Measurements from ENCODE around the gene GFAP.

Gene GFAP

DNA sequence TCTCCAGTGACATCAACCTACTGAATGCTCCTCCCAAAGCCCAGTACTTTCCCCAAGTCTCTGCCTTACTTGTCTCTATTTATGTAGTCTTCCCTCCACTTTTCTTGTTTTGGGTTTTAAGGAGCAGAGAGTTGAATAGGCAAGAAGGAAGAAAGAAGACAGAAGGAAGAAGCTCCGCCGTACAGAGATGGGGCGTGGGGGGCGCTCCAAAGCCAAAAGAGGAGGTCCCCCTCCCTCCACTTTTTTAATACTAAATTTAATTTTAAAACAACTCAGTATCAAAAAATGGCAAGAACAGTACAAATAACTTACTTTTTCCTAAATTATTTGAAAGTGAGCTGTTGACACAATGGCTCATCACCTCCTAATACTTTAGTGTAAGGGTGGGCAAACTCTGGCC lies 20.7 kb downstream of the GFAP start:
- POLR2A ChIA-PET, result interaction anchor here (1.3 to 1.7 kb wide), 2 partner anchors 10 to 14 kb away, joined by 3 to 8 read pairs; no protein-coding TSS in a partner anchor
- Histone ChIP-seq H3K27ac (ENCODE audit: extremely low read depth, low read depth, low read length) (no peak overlapping the region), H3K36me3 (ENCODE audit: control insufficient read depth in 2 of 2, insufficient read depth in 1 of 2, low read length in 2 of 2) (peaks cover 41 to 52% of the 10 kb centered on the region in 2 experiments), H3K4me3 (ENCODE audit: low read depth, low read length) (no peak overlapping the region), H3K9me3 (ENCODE audit: control insufficient read depth, insufficient read depth, low read depth, low read length) (no peaks in the 10 kb centered on the region), H3K4me1 (ENCODE audit: control insufficient read depth, insufficient read depth, low read length) (no peaks in the 10 kb centered on the region)
- TF ChIP-seq SETDB1 (IDR thresholded peaks at IDR 0.05; ENCODE audit: insufficient read length, low read length) (no peak), ZXDB (tag by site-specific recombination; IDR thresholded peaks at IDR 0.05) (no peak), WT1 (tag by site-specific recombination; IDR thresholded peaks at IDR 0.05) (no peak)
- TF ChIP-seq, protein P1, sequence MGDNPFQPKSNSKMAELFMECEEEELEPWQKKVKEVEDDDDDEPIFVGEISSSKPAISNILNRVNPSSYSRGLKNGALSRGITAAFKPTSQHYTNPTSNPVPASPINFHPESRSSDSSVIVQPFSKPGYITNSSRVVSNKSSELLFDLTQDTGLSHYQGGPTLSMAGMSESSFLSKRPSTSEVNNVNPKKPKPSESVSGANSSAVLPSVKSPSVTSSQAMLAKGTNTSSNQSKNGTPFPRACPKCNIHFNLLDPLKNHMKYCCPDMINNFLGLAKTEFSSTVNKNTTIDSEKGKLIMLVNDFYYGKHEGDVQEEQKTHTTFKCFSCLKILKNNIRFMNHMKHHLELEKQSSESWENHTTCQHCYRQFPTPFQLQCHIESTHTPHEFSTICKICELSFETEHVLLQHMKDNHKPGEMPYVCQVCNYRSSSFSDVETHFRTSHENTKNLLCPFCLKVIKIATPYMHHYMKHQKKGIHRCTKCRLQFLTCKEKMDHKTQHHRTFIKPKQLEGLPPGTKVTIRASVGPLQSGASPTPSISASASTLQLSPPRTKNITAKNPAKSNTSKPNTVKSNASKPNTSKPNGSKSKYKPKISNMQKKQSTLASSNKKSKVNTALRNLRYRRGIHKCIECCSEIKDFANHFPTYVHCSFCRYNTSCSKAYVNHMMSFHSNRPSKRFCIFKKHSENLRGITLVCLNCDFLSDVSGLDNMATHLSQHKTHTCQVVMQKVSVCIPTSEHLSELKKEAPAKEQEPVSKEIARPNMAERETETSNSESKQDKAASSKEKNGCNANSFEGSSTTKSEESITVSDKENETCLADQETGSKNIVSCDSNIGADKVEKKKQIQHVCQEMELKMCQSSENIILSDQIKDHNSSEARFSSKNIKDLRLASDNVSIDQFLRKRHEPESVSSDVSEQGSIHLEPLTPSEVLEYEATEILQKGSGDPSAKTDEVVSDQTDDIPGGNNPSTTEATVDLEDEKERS (tag by site-specific recombination; IDR thresholded peaks at IDR 0.05), result no peak
- TF ChIP-seq, protein P2, sequence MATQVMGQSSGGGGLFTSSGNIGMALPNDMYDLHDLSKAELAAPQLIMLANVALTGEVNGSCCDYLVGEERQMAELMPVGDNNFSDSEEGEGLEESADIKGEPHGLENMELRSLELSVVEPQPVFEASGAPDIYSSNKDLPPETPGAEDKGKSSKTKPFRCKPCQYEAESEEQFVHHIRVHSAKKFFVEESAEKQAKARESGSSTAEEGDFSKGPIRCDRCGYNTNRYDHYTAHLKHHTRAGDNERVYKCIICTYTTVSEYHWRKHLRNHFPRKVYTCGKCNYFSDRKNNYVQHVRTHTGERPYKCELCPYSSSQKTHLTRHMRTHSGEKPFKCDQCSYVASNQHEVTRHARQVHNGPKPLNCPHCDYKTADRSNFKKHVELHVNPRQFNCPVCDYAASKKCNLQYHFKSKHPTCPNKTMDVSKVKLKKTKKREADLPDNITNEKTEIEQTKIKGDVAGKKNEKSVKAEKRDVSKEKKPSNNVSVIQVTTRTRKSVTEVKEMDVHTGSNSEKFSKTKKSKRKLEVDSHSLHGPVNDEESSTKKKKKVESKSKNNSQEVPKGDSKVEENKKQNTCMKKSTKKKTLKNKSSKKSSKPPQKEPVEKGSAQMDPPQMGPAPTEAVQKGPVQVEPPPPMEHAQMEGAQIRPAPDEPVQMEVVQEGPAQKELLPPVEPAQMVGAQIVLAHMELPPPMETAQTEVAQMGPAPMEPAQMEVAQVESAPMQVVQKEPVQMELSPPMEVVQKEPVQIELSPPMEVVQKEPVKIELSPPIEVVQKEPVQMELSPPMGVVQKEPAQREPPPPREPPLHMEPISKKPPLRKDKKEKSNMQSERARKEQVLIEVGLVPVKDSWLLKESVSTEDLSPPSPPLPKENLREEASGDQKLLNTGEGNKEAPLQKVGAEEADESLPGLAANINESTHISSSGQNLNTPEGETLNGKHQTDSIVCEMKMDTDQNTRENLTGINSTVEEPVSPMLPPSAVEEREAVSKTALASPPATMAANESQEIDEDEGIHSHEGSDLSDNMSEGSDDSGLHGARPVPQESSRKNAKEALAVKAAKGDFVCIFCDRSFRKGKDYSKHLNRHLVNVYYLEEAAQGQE (tag by site-specific recombination; IDR thresholded peaks at IDR 0.05), result no peak
- CTCF ChIA-PET, result interaction anchor here (0.6 to 2.2 kb wide), 5 partner anchors 16 to 86 kb away, joined by 3 to 16 read pairs (median 5); no protein-coding TSS in a partner anchor

DNA sequence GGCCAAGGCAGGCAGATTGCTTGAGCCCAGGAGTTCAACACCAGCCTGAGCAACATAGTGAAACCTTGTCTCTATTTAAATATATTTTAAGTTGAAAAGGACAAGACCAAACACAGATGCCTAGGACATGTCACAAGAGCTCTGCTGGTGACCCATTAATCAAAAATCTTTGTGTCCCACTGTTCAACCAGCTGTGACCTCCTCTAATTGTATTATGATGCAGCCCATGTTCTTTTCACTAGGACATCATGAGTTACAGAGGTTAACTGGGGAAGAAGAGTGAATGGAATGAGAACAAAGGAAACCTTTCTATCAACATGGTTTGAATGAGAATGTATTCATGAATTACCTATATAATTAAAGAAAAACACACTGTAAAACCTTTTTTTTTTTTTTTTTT lies 23.1 kb downstream of the GFAP start:
- Histone ChIP-seq H3K9me3 (ENCODE audit: control insufficient read depth, insufficient read depth, low read depth, low read length) (no peaks in the 10 kb centered on the region), H3K36me3 (ENCODE audit: control insufficient read depth in 2 of 2, insufficient read depth in 1 of 2, low read length in 2 of 2) (peaks cover 41 to 76% of the 10 kb centered on the region in 2 experiments), H3K4me1 (ENCODE audit: control insufficient read depth, insufficient read depth, low read length) (no peaks in the 10 kb centered on the region), H3K27ac (ENCODE audit: extremely low read depth, low read depth, low read length) (no peak overlapping the region), H3K4me3 (ENCODE audit: low read depth, low read length) (no peak overlapping the region)
- TF ChIP-seq ZNF548 (tag by site-specific recombination; IDR thresholded peaks at IDR 0.05) (no peak), ZNF76 (tag by site-specific recombination; IDR thresholded peaks at IDR 0.05; ENCODE audit: borderline replicate concordance, low read depth) (no peak), ZNF530 (tag by site-specific recombination; IDR thresholded peaks at IDR 0.05; ENCODE audit: low read depth) (no peak), ZNF184 (tag by site-specific recombination; IDR thresholded peaks at IDR 0.05) (no peak)
- TF ChIP-seq, protein P3, sequence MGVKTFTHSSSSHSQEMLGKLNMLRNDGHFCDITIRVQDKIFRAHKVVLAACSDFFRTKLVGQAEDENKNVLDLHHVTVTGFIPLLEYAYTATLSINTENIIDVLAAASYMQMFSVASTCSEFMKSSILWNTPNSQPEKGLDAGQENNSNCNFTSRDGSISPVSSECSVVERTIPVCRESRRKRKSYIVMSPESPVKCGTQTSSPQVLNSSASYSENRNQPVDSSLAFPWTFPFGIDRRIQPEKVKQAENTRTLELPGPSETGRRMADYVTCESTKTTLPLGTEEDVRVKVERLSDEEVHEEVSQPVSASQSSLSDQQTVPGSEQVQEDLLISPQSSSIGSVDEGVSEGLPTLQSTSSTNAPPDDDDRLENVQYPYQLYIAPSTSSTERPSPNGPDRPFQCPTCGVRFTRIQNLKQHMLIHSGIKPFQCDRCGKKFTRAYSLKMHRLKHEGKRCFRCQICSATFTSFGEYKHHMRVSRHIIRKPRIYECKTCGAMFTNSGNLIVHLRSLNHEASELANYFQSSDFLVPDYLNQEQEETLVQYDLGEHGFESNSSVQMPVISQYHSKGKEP (tag by site-specific recombination; IDR thresholded peaks at IDR 0.05), result no peak
- ChIA-PET CTCF (interaction anchor here (0.6 to 2.0 kb wide), 3 partner anchors 9 to 27 kb away, joined by 3 to 15 read pairs (median 5); no protein-coding TSS in a partner anchor), POLR2A (interaction anchor here (1.5 kb wide), 1 partner anchor 7 kb away, joined by 4 read pairs; no protein-coding TSS in a partner anchor)

DNA sequence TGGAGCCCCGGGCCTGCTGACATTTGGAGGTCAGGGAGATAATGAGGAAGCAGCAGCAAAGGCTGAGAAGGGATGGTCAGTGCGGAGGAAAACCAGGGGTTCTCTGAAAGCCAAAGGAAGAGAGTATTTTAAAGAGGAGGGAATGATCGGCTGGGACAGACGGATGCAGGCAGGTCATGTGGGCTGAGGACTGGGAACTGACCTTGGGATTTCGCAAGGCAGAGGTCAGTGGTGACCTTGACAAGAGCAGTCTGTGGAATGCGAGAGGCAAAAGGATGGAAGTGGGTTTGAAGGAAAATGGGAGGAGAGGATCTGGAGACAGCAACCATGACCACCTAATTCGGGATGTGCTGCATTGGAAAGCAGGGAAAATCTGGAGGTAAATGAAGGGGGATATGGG lies 26.3 kb downstream of the GFAP start:
- TF ChIP-seq KLF9 (tag by site-specific recombination; IDR thresholded peaks at IDR 0.05; ENCODE audit: low read depth), result no peak
- no peak for TF ChIP-seq ZSCAN23 (tag by site-specific recombination; IDR thresholded peaks at IDR 0.05)
- TF ChIP-seq, protein P4, sequence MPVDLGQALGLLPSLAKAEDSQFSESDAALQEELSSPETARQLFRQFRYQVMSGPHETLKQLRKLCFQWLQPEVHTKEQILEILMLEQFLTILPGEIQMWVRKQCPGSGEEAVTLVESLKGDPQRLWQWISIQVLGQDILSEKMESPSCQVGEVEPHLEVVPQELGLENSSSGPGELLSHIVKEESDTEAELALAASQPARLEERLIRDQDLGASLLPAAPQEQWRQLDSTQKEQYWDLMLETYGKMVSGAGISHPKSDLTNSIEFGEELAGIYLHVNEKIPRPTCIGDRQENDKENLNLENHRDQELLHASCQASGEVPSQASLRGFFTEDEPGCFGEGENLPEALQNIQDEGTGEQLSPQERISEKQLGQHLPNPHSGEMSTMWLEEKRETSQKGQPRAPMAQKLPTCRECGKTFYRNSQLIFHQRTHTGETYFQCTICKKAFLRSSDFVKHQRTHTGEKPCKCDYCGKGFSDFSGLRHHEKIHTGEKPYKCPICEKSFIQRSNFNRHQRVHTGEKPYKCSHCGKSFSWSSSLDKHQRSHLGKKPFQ (tag by site-specific recombination; IDR thresholded peaks at IDR 0.05), result no peak
- TF ChIP-seq WT1 (tag by site-specific recombination; IDR thresholded peaks at IDR 0.05), result no peak
- TF ChIP-seq ZNF473 (tag by site-specific recombination; IDR thresholded peaks at IDR 0.05), result no peak
- TF ChIP-seq, protein P5, sequence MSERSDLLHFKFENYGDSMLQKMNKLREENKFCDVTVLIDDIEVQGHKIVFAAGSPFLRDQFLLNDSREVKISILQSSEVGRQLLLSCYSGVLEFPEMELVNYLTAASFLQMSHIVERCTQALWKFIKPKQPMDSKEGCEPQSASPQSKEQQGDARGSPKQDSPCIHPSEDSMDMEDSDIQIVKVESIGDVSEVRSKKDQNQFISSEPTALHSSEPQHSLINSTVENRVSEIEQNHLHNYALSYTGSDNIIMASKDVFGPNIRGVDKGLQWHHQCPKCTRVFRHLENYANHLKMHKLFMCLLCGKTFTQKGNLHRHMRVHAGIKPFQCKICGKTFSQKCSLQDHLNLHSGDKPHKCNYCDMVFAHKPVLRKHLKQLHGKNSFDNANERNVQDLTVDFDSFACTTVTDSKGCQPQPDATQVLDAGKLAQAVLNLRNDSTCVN (tag by site-specific recombination; optimal IDR thresholded peaks at IDR 0.05), result no peak
- TF ChIP-seq ZSCAN30 (tag by site-specific recombination; IDR thresholded peaks at IDR 0.05), result no peak
- TF ChIP-seq ZNF426 (tag by site-specific recombination; IDR thresholded peaks at IDR 0.05), result no peak
- TF ChIP-seq ZNF24 (tag by site-specific recombination; IDR thresholded peaks at IDR 0.05), result no peak
- no peak for TF ChIP-seq SP7 (tag by site-specific recombination; IDR thresholded peaks at IDR 0.05)
- TF ChIP-seq ZNF707 (tag by site-specific recombination; IDR thresholded peaks at IDR 0.05), result no peak
- peaks cover 50 to 90% of the 10 kb centered on the region in 2 experiments for H3K36me3 ChIP-seq (ENCODE audit: control insufficient read depth in 2 of 2, insufficient read depth in 1 of 2, low read length in 2 of 2)
- H3K4me1 ChIP-seq (ENCODE audit: control insufficient read depth, insufficient read depth, low read length), result no peaks in the 10 kb centered on the region
- POLR2A ChIA-PET, result no interaction called here
- no peak overlapping the region for H3K27ac ChIP-seq (ENCODE audit: extremely low read depth, low read depth, low read length)
- no peak overlapping the region for H3K4me3 ChIP-seq (ENCODE audit: low read depth, low read length)
- CTCF ChIA-PET, result interaction anchor here (1.1 to 1.5 kb wide), 2 partner anchors 10 to 24 kb away, joined by 6 to 12 read pairs; no protein-coding TSS in a partner anchor
- no peaks in the 10 kb centered on the region for H3K9me3 ChIP-seq (ENCODE audit: control insufficient read depth, insufficient read depth, low read depth, low read length)

Data from HEK293 (cell line).